ENCODE results near the gene LCN12.

- TF ChIP-seq CTCF (IDR thresholded peaks at IDR 0.05) (no peak), POLR2A (IDR thresholded peaks at IDR 0.05) (peak in 1 of 2 donors; percentile 25)
These were observed 30.4 kb downstream of the LCN12 start, which contains the start of gene LCNL1 for GRCh38 chr9:136982232-136983051.

Data from heart left ventricle (tissue), 13 donors.